ENCODE results near the gene MMP13. TPM values are rescaled to one million over a fixed set of nuclear protein-coding genes. Genes with fewer than 3 reads are reported as not detected.

MMP13 gene
- total and polyA plus RNA-seq, 2 of the 13 experiments (the other 11 are each of a cell fraction or from before 2014, with no cell fraction given), result not detected

DNA sequence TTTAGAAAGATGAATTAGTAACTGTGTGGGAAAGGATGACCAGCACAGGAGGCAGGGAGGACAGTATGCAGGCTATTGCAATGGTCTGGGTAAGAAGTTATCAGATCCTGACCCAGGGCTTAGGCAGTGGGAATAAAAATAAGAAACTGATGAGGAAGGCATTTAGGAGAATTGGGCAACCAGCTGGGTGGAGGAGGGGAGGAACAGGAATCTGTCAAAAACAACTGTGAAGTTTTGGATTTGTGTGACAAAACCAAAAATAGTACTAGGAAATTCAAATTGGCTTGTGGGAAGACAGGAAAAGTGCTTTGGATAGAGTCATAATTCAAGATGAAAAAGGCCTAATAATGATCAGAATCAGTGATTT lies 27.9 kb downstream of the MMP13 start (continued):
- TF ChIP-seq, protein P1, sequence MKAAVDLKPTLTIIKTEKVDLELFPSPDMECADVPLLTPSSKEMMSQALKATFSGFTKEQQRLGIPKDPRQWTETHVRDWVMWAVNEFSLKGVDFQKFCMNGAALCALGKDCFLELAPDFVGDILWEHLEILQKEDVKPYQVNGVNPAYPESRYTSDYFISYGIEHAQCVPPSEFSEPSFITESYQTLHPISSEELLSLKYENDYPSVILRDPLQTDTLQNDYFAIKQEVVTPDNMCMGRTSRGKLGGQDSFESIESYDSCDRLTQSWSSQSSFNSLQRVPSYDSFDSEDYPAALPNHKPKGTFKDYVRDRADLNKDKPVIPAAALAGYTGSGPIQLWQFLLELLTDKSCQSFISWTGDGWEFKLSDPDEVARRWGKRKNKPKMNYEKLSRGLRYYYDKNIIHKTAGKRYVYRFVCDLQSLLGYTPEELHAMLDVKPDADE (CRISPR knock-in tag; IDR thresholded peaks at IDR 0.05), result no peak
- no peak for TF ChIP-seq ZKSCAN8 (CRISPR knock-in tag; IDR thresholded peaks at IDR 0.05; ENCODE audit: borderline replicate concordance)
- no peak for TF ChIP-seq TFE3 (CRISPR knock-in tag; IDR thresholded peaks at IDR 0.05)

DNA sequence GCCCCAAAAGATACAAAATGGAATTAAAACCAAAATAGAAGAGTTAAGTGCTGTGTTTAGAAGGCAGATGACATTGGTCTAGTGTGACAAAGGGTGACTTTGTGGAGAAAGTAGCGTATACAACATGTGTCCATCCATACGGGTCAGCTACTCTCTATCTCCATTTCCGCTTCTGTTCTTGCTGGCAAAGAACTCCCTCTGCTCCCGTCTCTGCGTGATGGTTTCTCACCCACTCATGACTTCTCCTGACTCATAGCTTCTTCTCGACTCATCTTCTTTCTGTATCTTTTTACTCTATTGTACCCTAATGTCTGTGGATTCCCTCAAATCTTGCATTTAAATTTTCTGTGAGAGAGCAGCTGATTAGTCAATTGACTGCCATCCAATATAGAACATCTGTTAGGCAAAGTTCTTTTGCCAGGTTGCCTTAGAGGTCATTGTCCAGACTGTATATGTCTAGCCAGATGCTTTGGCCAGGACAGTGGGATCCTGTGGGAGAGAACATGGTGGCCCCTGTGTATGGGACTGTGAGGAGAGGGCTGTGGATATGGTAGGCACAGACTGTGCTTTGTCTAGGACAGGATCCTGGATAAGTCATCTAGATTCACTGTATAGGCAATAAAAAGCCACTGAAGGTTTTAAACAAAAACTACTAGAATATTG lies 28.4 kb downstream of the MMP13 start:
- no peaks in the 10 kb centered on the region for H3K4me1 ChIP-seq (ENCODE audit: insufficient read depth, low read length)
- H3K4me2 ChIP-seq (ENCODE audit: low read depth, low read length), result no peak overlapping the region
- ChIA-PET POLR2A (no interaction called here), CTCF (ENCODE audit: low intra/inter-chr PET ratio, low total read pairs) (no interaction called here)
- BruUV-seq (replicated peaks), result no TSS peak
- H3K4me3 ChIP-seq (replicated peaks in 1 of 3; ENCODE audit: insufficient read depth in 1 of 3, low read depth in 2 of 3, low read length in 3 of 3), result no peak overlapping the region
- H3K27ac ChIP-seq (ENCODE audit: extremely low read length, insufficient read depth, low read length), result no peak overlapping the region
- WGBS (ENCODE audit: low lambda C conversion rate), result 66% methylated on average over 6 of the region's 6 CpGs
- no peaks in the 10 kb centered on the region for H3K9me3 ChIP-seq (ENCODE audit: low read length)
- TF ChIP-seq FLYWCH1 (CRISPR knock-in tag; IDR thresholded peaks at IDR 0.05) (no peak), MAX (IDR thresholded peaks at IDR 0.05) (no peak), ZNF597 (CRISPR knock-in tag; IDR thresholded peaks at IDR 0.05) (no peak), ZNF674 (CRISPR knock-in tag; IDR thresholded peaks at IDR 0.05; ENCODE audit: low read depth) (no peak), FOXO1 (CRISPR knock-in tag; IDR thresholded peaks at IDR 0.05) (no peak), U2AF2 (IDR thresholded peaks at IDR 0.05; ENCODE audit: low read depth, low read length) (no peak), ZNF530 (CRISPR knock-in tag; IDR thresholded peaks at IDR 0.05; ENCODE audit: low read depth) (no peak)
- TF ChIP-seq, protein P2, sequence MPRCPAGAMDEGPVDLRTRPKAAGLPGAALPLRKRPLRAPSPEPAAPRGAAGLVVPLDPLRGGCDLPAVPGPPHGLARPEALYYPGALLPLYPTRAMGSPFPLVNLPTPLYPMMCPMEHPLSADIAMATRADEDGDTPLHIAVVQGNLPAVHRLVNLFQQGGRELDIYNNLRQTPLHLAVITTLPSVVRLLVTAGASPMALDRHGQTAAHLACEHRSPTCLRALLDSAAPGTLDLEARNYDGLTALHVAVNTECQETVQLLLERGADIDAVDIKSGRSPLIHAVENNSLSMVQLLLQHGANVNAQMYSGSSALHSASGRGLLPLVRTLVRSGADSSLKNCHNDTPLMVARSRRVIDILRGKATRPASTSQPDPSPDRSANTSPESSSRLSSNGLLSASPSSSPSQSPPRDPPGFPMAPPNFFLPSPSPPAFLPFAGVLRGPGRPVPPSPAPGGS (CRISPR knock-in tag; IDR thresholded peaks at IDR 0.05), result no peak
- no peaks in the 10 kb centered on the region for H4K20me1 ChIP-seq (ENCODE audit: insufficient read depth, low read length)
- H3K27me3 ChIP-seq (ENCODE audit: control insufficient read depth in 1 of 2, insufficient read depth in 2 of 2, low read length in 2 of 2), result no peaks in the 10 kb centered on the region
- intact Hi-C loops (cut with micrococcal nuclease; ENCODE audit: unreplicated experiment) (no loop called here), in situ Hi-C loops (cut with HindIII; ENCODE audit: extremely low pct_ligation_motif_present, low pct_unique_long_range_greater_than_20kb) (loop anchor here (25.0 kb wide), 1 partner anchor 190 kb away; no protein-coding TSS in a partner anchor)
- DNase-seq (ENCODE audit: low spot score), result no peak
- no peak overlapping the region for H2AFZ ChIP-seq (ENCODE audit: low read length)
- FAIRE-seq, result no peak
- no peaks in the 10 kb centered on the region for H3K36me3 ChIP-seq (replicated peaks in 1 of 2; ENCODE audit: control insufficient read depth in 1 of 2, insufficient read depth in 2 of 2, low read length in 2 of 2)
- no peaks in the 10 kb centered on the region for H3K79me2 ChIP-seq (ENCODE audit: insufficient read depth, low read length)
- ATAC-seq, result no peak
- no peak overlapping the region for H3K9ac ChIP-seq (ENCODE audit: insufficient read depth, low read depth, low read length)
